Femur (tissue), 1 donor: ENCODE data around the gene SPINK13.
"Not testable (repeated sequence)": the region's sequence is repeated elsewhere in the genome, so short reads cannot be mapped to it uniquely, and the experiment has no call there.

Experiments used
- DNase-seq: peaks from one replicate; pipeline ENCODE4 v3.0.0-alpha.2; 2017

SPINK13 gene

DNA sequence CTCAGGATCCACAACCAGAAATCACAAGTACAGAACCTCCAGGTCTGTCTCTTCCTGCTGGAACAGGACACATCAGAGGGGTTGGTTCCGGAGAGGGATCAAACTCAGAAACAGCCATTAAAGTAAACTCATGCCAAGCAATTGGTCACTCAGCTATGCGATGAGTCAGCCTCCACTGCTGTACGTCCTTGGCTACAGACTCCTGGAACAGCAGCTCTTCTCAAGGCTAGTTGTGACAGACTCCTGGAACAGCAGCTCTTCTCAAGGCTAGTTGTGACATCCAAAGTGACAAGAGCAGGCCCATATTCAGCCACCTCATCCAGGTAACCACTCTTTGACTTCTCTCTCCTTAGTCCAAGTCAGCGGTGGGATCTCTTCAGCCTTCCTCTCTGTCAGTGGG lies at the start of gene SPINK13:
SPINK13 (plus strand) TSS at position 229 of the 400 bp plus-strand sequence. CDS start 1,279 bp downstream, outside the sequence.
- no peak for DNase-seq

GRCh38 chr5:148221508-148221907 lies 47.1 kb upstream of the SPINK13 start:
- no peak for DNase-seq

GRCh38 chr5:148224117-148224742 lies 44.4 kb upstream of the SPINK13 start:
- DNase-seq: no peak

- DNase-seq: no peak
Measured at GRCh38 chr5:148228392-148228984, 40.1 kb upstream of the SPINK13 start.

DNA sequence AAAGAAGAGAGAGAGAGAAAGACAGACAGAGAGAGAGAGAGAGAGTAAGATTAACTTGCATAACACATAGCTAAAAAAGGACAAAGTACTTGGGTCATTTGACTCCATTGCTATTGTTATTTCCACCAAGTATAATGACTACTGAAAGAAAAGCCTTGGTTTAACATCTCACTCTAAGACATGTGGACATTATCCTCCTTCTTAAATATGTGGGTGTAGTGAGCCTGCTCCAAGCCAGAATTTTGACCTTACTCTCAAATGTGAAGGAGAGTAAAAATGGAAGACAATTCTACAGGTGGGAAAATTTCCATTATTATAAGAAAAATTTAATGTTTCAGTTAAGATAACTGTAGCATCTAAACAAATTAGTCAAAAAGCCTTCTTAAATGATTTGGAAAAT lies 38.8 kb upstream of the SPINK13 start:
- DNase-seq: no peak

GRCh38 chr5:148230240-148230639 lies 38.4 kb upstream of the SPINK13 start:
- DNase-seq: no peak

DNA sequence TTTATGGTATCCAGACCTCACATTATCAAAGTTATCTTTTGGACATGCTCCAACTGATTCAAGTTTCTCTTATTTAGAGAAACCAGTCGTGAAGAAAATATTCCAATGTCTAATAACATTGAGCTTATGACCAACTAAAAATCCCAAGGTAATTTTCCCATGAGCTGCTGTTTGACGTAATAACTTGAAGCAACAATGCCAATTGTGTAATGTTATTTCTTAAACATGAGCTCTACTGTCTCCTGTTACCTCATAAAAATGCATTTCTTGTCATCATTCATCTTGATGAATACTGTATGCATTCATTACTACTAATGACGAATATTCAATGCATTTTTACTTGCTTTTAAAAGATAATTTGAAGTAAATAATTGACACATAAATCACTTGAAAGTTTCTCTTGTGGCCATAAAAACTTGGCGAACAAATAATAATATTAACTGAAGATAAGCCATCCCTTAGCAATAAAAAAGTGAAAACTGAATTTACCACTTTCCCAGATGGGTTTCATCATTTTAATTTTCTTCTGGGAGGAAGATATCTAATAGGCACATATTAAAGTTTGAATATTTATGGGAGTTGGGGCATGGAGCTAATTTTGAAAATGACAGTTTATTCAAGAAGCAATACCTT lies 30.7 kb upstream of the SPINK13 start:
- no peak for DNase-seq

DNA sequence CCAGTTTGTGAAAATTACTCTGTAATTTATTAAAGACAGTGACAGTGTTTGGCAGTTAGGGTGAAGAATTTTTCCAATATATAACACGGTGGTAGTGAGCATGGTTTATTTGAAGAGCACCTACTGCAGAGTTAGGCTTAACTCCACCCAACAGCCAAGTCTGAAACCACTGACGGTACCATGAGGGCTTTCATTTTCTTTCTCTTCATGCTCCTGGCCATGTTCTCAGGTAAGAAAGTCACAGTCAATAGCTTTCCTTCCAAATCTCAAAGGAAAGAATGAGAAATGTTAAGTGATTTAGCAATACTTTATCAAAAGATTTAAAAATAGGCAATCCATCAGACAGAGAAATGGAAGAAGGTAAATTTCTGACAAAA lies 30.2 kb upstream of the SPINK13 start, which contains the start of gene MARCOL:
MARCOL (plus strand) TSS at position 108 of the 377 bp plus-strand sequence; CDS start at position 181, 73 bp downstream.
- DNase-seq: no peak

DNA sequence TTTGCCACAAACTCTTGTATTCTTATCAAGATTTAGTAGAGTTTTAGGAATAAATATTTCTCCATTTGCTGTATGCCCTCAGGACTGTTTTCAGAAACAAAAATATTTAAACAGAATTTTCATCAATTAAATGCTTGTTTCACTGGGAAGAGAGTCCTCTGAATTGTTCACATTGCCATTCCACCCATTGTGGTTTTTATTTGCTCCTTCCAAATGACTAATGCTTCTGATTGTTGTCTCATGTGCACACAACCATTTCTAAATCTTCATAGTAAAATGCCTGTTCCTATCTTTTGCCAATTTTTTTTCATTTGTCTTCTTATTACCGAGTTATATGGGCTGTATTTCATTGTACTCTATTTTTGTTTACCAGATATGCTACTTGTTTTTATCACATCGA lies 19.7 kb upstream of the SPINK13 start:
- DNase-seq: no peak

DNA sequence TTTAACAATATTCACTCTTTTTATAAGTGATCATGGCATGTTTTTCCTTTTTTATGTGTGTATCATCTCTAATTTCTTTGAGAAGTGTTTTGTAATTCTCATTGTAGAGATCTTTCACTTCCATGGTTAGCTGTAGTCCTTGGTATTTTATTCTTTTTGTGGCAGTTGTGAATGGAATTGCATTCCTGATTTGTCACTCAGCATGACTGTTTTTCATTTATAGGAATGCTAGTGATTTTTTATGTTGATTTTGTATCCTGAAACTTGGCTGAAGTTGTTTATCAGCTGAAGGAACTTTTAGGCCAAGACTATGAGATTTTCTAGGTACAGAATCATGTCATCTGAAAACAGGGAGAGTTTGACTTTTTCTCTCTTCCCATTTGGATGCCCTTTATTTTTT lies 13.1 kb upstream of the SPINK13 start:
- no peak for DNase-seq

DNA sequence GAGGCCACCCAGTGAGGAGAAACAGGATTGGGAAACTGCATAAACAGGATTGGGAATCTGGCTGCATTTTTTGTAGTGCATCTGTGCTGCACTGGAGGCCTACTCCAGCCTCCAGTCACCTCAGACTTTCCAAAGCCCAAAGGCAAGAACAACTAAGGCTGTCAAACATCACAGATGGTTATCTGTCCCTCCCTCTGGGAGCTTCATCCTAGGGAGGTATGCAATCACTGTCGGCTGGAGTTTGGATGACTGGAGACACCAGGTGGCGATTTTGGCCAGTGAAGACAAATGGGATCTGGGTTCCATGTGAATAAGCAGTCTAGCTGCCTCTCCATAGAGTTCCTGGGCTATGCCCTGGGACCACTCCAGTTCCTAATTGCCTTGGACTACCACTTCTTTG lies 9.3 kb upstream of the SPINK13 start:
- DNase-seq: no peak

- DNase-seq: no peak
Measured at GRCh38 chr5:148261221-148261620, 7.4 kb upstream of the SPINK13 start.

DNA sequence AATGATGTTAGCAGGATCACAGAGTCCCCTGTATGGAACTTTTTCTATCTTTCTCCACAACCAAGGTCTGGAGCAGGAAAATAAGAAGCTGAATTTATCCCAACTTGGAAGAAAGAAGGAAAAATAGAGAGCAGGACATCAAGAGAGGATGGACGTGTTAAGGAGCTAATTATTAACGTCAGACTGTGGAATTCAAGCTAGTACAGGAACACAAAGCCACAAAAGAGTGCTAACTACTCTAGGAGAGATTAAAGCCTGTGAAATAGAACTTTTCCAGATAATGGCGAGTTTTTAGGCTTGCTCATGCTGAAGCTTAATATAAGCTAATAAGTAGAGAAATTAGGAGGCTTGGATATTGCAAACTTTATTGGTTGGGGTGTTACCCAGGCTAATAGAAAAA lies 632 bp upstream of the SPINK13 start:
- no peak for DNase-seq

DNA sequence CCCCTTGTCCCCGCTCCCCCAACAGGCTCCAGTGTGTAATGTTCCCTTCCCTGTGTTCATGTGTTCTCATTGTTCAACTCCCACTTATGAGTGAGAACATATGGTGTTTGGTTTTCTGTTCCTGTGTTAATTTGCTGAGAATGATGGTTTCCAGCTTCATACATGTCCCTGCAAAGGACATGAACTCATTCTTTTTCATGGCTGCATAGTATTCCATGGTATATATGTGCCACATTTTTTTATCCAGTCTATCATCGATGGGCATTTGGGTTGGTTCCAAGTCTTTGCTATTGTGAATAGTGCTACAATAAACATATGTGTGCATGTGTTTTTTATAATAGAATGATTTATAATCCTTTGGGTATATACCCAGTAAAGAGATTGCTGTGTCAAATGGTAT lies 6.5 kb downstream of the SPINK13 start:
- DNase-seq: not testable (repeated sequence)

- not testable (repeated sequence) for DNase-seq
Measured at GRCh38 chr5:148280893-148281292, 12.3 kb downstream of the SPINK13 start.

GRCh38 chr5:148281336-148281735 lies 12.7 kb downstream of the SPINK13 start:
- DNase-seq: not testable (repeated sequence)

- no peak for DNase-seq
Measured at GRCh38 chr5:148290271-148291195, 21.9 kb downstream of the SPINK13 start.

DNA sequence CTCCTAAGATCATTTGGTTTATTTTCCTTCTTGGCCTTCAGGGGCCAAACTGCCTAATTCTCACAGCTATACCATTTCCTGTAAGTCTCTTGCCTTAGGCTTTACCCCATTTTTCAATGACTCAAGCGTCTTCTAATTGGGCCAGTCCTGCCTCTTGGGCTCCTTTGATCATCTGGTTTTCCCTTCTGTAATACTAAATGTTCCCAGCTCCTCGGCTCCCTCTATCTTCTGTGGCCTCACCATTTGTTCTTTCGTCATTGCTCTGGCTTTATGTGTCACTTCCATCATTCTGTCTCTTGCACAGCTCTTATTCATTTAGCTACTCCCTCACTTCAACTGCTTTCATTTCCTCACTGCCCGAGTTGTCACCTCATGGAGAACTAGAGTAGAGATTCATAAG lies 29.1 kb downstream of the SPINK13 start:
- no peak for DNase-seq

- DNase-seq: no peak
Measured at GRCh38 chr5:148306446-148306845, 37.9 kb downstream of the SPINK13 start.

GRCh38 chr5:148309019-148309418 lies 40.4 kb downstream of the SPINK13 start:
- DNase-seq: no peak

GRCh38 chr5:148309746-148310145 lies 41.2 kb downstream of the SPINK13 start:
- no peak for DNase-seq

DNA sequence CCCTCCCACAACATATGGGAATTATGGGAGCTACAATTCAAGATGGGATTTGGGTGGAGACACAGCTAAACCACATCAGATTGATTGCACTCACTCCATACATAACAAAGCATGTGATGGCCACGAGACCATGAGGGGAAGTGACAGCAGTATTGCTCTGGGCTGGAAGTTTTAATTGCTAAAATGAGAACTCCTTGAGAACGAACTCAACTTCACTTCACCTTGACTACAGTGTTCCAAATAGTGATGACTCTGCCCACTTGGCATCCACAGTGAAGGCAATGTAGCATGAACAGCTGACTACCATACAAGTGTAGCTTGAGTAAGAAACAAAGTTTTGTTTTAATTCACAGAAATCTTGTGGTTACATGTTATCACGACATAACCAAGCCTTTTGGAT lies 42.9 kb downstream of the SPINK13 start:
- DNase-seq: no peak

- no peak for DNase-seq
Measured at GRCh38 chr5:148312153-148312552, 43.6 kb downstream of the SPINK13 start, which contains the start of gene SPINK7. SPINK7 (plus strand) TSS chr5:148312423; CDS start chr5:148312484, 61 bp downstream.
